ENCODE measurements around the gene TGFB1.

Gene TGFB1

GRCh38 chr19:41359741-41360140, 6.0 kb upstream of the TGFB1 start:
- H3K36me3 ChIP-seq (ENCODE audit: control insufficient read depth in 1 of 2, insufficient read depth in 2 of 2, low read length in 2 of 2), result no peaks in the 10 kb centered on the region
- H3K4me1 ChIP-seq (ENCODE audit: control insufficient read depth in 1 of 2, insufficient read depth in 2 of 2, low read length in 2 of 2), result peaks cover 15 to 16% of the 10 kb centered on the region in 2 donors
- no peaks in the 10 kb centered on the region for H3K9me3 ChIP-seq (ENCODE audit: control insufficient read depth in 1 of 2, low read length in 2 of 2)
- H3K4me3 ChIP-seq (ENCODE audit: low read depth in 1 of 2, low read length in 2 of 2), result no peak overlapping the region
- H3K9ac ChIP-seq (ENCODE audit: low read depth in 1 of 2, low read length in 2 of 2), result no peak overlapping the region
- H3K27ac ChIP-seq (ENCODE audit: low read depth, low read length), result no peak overlapping the region
- no peaks in the 10 kb centered on the region for H3K27me3 ChIP-seq (ENCODE audit: control insufficient read depth in 1 of 2, insufficient read depth in 2 of 2, low read length in 2 of 2)

DNA sequence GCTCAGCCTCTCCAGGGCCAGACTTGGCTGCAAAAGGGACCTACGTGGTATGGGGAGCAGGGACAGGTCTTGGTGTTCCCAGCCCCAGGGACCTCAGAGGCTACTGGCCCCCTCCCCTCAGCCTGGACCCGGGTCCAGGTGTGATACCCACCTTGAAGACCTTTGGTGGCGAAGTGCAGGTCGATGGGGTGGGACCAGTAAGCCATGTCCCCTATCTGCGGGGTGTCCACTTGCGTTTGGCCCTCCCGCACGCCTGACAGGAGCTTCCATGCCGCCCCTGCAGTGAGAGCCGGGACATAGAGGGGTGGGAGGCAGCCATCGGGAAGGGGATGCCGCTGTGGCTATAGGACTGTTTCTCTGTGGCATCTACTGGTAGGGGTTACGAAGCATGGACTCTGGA, 4.0 kb upstream of the TGFB1 start:
- peaks cover 5 to 14% of the 10 kb centered on the region in 2 donors for H3K4me1 ChIP-seq (ENCODE audit: control insufficient read depth in 1 of 2, insufficient read depth in 2 of 2, low read length in 2 of 2)
- no peak overlapping the region for H3K27ac ChIP-seq (ENCODE audit: low read depth, low read length)
- peaks cover 0 to 7% of the 10 kb centered on the region in 2 donors for H3K27me3 ChIP-seq (ENCODE audit: control insufficient read depth in 1 of 2, insufficient read depth in 2 of 2, low read length in 2 of 2)
- H3K4me3 ChIP-seq (ENCODE audit: low read depth in 1 of 2, low read length in 2 of 2), result no peak overlapping the region
- no peak overlapping the region for H3K9ac ChIP-seq (ENCODE audit: low read depth in 1 of 2, low read length in 2 of 2)
- no peaks in the 10 kb centered on the region for H3K9me3 ChIP-seq (ENCODE audit: control insufficient read depth in 1 of 2, low read length in 2 of 2)
- H3K36me3 ChIP-seq (ENCODE audit: control insufficient read depth in 1 of 2, insufficient read depth in 2 of 2, low read length in 2 of 2), result no peaks in the 10 kb centered on the region

- Histone ChIP-seq H3K9me3 (ENCODE audit: control insufficient read depth in 1 of 2, low read length in 2 of 2) (no peaks in the 10 kb centered on the region), H3K9ac (ENCODE audit: low read depth in 1 of 2, low read length in 2 of 2) (no peak overlapping the region), H3K27me3 (ENCODE audit: control insufficient read depth in 1 of 2, insufficient read depth in 2 of 2, low read length in 2 of 2) (peaks cover 0 to 8% of the 10 kb centered on the region in 2 donors), H3K36me3 (ENCODE audit: control insufficient read depth in 1 of 2, insufficient read depth in 2 of 2, low read length in 2 of 2) (no peaks in the 10 kb centered on the region), H3K4me1 (ENCODE audit: control insufficient read depth in 1 of 2, insufficient read depth in 2 of 2, low read length in 2 of 2) (peaks cover 0 to 18% of the 10 kb centered on the region in 2 donors), H3K4me3 (ENCODE audit: low read depth in 1 of 2, low read length in 2 of 2) (no peak overlapping the region), H3K27ac (ENCODE audit: low read depth, low read length) (no peak overlapping the region)
These were observed 3.4 kb upstream of the TGFB1 start for GRCh38 chr19:41356984-41357739.

DNA sequence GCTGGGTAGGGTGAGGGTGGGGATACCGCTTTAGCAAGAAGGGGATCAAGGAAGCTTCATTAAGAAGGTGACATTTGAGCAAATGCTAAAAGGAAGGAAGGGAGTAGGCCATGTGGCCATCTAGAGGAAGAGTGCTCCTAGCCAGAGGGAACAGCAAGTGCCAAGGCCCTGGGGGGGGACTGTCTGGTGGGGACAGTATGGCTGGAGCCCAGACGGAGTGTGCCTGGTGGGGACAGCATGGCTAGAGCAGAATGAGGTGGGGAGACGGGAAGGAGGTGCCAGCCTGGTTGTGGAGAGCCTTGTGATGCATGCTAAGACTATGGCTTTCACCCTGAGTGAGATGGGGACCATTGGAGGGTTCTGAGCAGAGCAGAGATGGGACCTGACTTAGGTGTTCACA, 2.1 kb upstream of the TGFB1 start:
- Histone ChIP-seq H3K4me1 (ENCODE audit: control insufficient read depth in 1 of 2, insufficient read depth in 2 of 2, low read length in 2 of 2) (peaks cover 3 to 31% of the 10 kb centered on the region in 2 donors), H3K27me3 (ENCODE audit: control insufficient read depth in 1 of 2, insufficient read depth in 2 of 2, low read length in 2 of 2) (peaks cover under 1 to 18% of the 10 kb centered on the region in 2 donors), H3K4me3 (ENCODE audit: low read depth in 1 of 2, low read length in 2 of 2) (no peak overlapping the region), H3K27ac (ENCODE audit: low read depth, low read length) (no peak overlapping the region), H3K9me3 (ENCODE audit: control insufficient read depth in 1 of 2, low read length in 2 of 2) (no peaks in the 10 kb centered on the region), H3K36me3 (ENCODE audit: control insufficient read depth in 1 of 2, insufficient read depth in 2 of 2, low read length in 2 of 2) (no peaks in the 10 kb centered on the region), H3K9ac (ENCODE audit: low read depth in 1 of 2, low read length in 2 of 2) (no peak overlapping the region)

DNA sequence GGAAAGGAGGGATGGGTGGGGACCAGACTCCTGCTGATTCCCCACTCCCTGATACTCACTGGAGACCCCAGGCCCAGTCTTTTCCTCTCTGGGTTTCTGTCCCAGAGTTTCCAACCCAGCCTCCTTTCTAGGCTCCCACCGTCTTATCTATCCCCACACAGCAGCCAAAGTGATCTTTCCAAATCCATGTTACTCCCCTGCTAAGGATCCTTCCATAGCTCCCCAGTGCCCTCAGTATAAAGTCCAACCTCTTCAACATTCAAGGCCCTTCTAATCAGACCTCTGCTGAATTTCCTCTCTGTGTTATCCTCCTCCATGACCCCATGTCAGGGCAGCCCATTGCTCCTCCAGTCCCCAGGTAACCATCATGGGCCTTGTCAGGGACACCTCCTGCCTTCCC, 1.3 kb upstream of the TGFB1 start:
- Histone ChIP-seq H3K27ac (ENCODE audit: low read depth, low read length) (no peak overlapping the region), H3K36me3 (ENCODE audit: control insufficient read depth in 1 of 2, insufficient read depth in 2 of 2, low read length in 2 of 2) (no peaks in the 10 kb centered on the region), H3K27me3 (ENCODE audit: control insufficient read depth in 1 of 2, insufficient read depth in 2 of 2, low read length in 2 of 2) (peaks cover 4 to 23% of the 10 kb centered on the region in 2 donors), H3K9ac (ENCODE audit: low read depth in 1 of 2, low read length in 2 of 2) (no peak overlapping the region), H3K4me1 (ENCODE audit: control insufficient read depth in 1 of 2, insufficient read depth in 2 of 2, low read length in 2 of 2) (peaks cover 7 to 34% of the 10 kb centered on the region in 2 donors), H3K9me3 (ENCODE audit: control insufficient read depth in 1 of 2, low read length in 2 of 2) (no peaks in the 10 kb centered on the region), H3K4me3 (ENCODE audit: low read depth in 1 of 2, low read length in 2 of 2) (no peak overlapping the region)

GRCh38 chr19:41354343-41354953, 726 bp upstream of the TGFB1 start:
- peaks cover 4 to 25% of the 10 kb centered on the region in 2 donors for H3K27me3 ChIP-seq (ENCODE audit: control insufficient read depth in 1 of 2, insufficient read depth in 2 of 2, low read length in 2 of 2)
- no peak overlapping the region for H3K9ac ChIP-seq (ENCODE audit: low read depth in 1 of 2, low read length in 2 of 2)
- no peaks in the 10 kb centered on the region for H3K36me3 ChIP-seq (ENCODE audit: control insufficient read depth in 1 of 2, insufficient read depth in 2 of 2, low read length in 2 of 2)
- no peaks in the 10 kb centered on the region for H3K9me3 ChIP-seq (ENCODE audit: control insufficient read depth in 1 of 2, low read length in 2 of 2)
- H3K4me1 ChIP-seq (ENCODE audit: control insufficient read depth in 1 of 2, insufficient read depth in 2 of 2, low read length in 2 of 2), result peaks cover 7 to 40% of the 10 kb centered on the region in 2 donors
- H3K4me3 ChIP-seq (ENCODE audit: low read depth in 1 of 2, low read length in 2 of 2), result peak overlapping the region; percentile 6 to 44
- H3K27ac ChIP-seq (ENCODE audit: low read depth, low read length), result no peak overlapping the region

GRCh38 chr19:41352609-41353465, 885 bp downstream of the TGFB1 start:
- peak overlapping the region; percentile 69 to 84 for H3K4me3 ChIP-seq (ENCODE audit: low read depth in 1 of 2, low read length in 2 of 2)
- H3K27me3 ChIP-seq (ENCODE audit: control insufficient read depth in 1 of 2, insufficient read depth in 2 of 2, low read length in 2 of 2), result peaks cover 4 to 25% of the 10 kb centered on the region in 2 donors
- H3K4me1 ChIP-seq (ENCODE audit: control insufficient read depth in 1 of 2, insufficient read depth in 2 of 2, low read length in 2 of 2), result peaks cover 7 to 48% of the 10 kb centered on the region in 2 donors
- peaks cover 0 to 4% of the 10 kb centered on the region in 2 donors for H3K36me3 ChIP-seq (ENCODE audit: control insufficient read depth in 1 of 2, insufficient read depth in 2 of 2, low read length in 2 of 2)
- H3K9me3 ChIP-seq (ENCODE audit: control insufficient read depth in 1 of 2, low read length in 2 of 2), result no peaks in the 10 kb centered on the region
- peak overlapping the region; percentile 67 for H3K27ac ChIP-seq (ENCODE audit: low read depth, low read length)
- peak overlapping the region; percentile 70 to 74 for H3K9ac ChIP-seq (ENCODE audit: low read depth in 1 of 2, low read length in 2 of 2)

DNA sequence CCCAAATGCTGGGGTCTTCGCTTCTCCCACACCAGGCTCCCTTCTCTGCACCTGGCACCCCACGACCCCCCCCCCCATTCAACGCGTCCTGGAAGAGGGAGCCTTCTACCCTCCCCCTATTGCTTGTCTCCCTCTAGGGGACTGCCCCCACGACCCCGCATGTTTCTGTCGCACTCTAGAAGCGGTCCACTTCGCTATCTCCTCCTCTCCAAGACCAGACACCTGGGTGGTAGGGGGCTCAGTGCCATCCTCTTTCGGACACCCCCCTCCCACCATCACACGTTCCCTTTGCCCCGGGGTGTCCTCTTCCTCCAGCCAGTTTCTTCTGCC, 1.5 kb downstream of the TGFB1 start:
- Histone ChIP-seq H3K4me3 (ENCODE audit: low read depth in 1 of 2, low read length in 2 of 2) (peak overlapping the region; percentile 69 to 84), H3K9me3 (ENCODE audit: control insufficient read depth in 1 of 2, low read length in 2 of 2) (no peaks in the 10 kb centered on the region), H3K36me3 (ENCODE audit: control insufficient read depth in 1 of 2, insufficient read depth in 2 of 2, low read length in 2 of 2) (peaks cover 0 to 4% of the 10 kb centered on the region in 2 donors), H3K4me1 (ENCODE audit: control insufficient read depth in 1 of 2, insufficient read depth in 2 of 2, low read length in 2 of 2) (peaks cover 7 to 45% of the 10 kb centered on the region in 2 donors), H3K9ac (ENCODE audit: low read depth in 1 of 2, low read length in 2 of 2) (peak overlapping the region; percentile 61 to 74), H3K27me3 (ENCODE audit: control insufficient read depth in 1 of 2, insufficient read depth in 2 of 2, low read length in 2 of 2) (peaks cover 4 to 25% of the 10 kb centered on the region in 2 donors), H3K27ac (ENCODE audit: low read depth, low read length) (no peak overlapping the region)

DNA sequence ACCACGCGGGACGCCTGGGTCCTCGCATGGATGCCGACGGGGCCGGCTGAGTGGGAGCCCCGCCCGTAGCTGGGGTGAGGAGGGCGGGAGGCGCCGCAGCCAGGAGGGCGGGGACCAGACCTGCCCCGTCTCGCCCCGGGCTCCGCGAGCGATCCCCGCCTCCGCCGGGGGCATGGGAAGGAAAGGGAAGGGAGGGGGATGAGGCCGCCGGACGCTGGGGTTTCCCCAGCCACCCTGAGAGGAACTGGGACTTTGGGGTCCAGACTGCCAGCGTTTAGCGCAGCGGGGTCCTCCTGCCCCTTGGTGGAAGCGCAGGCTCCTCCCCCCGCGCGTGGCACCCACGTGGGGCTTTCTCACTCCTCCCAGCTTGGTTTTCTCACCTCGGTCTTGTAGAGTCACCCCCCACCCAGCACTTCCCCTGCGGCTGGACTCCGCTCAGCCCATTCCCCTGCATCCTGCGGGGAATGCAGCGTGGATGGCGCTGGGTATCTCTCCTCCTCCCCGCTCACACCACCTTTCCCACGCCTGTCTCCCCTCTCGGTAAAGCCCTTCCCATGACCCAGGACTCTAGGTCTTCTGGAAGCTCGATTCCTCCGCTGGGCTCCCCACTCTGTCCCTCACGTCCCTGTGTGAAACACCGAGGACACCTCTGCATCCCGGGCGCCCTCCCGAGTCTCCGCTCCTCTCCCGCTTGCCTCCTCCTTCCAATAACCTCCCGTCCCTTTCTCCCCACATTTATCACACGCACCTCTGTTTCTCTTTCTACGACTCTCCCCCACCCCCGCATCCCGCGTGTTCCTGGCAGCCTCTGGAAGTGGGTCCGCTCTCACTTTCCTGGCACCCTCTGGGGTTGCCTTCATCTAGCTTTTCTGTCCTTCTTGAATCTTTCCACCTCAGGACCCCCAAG, 2.1 kb downstream of the TGFB1 start:
- peak overlapping the region; percentile 69 to 84 for H3K4me3 ChIP-seq (ENCODE audit: low read depth in 1 of 2, low read length in 2 of 2)
- no peaks in the 10 kb centered on the region for H3K9me3 ChIP-seq (ENCODE audit: control insufficient read depth in 1 of 2, low read length in 2 of 2)
- peaks cover 4 to 25% of the 10 kb centered on the region in 2 donors for H3K27me3 ChIP-seq (ENCODE audit: control insufficient read depth in 1 of 2, insufficient read depth in 2 of 2, low read length in 2 of 2)
- H3K27ac ChIP-seq (ENCODE audit: low read depth, low read length), result peak overlapping the region; percentile 41
- peaks cover 7 to 45% of the 10 kb centered on the region in 2 donors for H3K4me1 ChIP-seq (ENCODE audit: control insufficient read depth in 1 of 2, insufficient read depth in 2 of 2, low read length in 2 of 2)
- H3K9ac ChIP-seq (ENCODE audit: low read depth in 1 of 2, low read length in 2 of 2), result peak overlapping the region; percentile 61 to 74
- peaks cover 0 to 4% of the 10 kb centered on the region in 2 donors for H3K36me3 ChIP-seq (ENCODE audit: control insufficient read depth in 1 of 2, insufficient read depth in 2 of 2, low read length in 2 of 2)
